IPS-NIHi11 (cell line): ENCODE data around the gene IFIT5.
A peak's percentile ranks its signal among the peaks of the same experiment; 100 is the strongest.
"Not testable (repeated sequence)": the region's sequence is repeated elsewhere in the genome, so short reads cannot be mapped to it uniquely, and the experiment has no call there.

ENCODE experiments used
- DNase-seq: peaks from one replicate; pipeline ENCODE4 v3.0.0; 2012; ENCODE audit warnings: mixed read lengths, low spot score

The IFIT5 gene

GRCh38 chr10:89393898-89394297 lies 20.5 kb upstream of the IFIT5 start:
- no peak for DNase-seq

GRCh38 chr10:89395141-89395540 lies 19.2 kb upstream of the IFIT5 start:
- DNase-seq = no peak

DNA sequence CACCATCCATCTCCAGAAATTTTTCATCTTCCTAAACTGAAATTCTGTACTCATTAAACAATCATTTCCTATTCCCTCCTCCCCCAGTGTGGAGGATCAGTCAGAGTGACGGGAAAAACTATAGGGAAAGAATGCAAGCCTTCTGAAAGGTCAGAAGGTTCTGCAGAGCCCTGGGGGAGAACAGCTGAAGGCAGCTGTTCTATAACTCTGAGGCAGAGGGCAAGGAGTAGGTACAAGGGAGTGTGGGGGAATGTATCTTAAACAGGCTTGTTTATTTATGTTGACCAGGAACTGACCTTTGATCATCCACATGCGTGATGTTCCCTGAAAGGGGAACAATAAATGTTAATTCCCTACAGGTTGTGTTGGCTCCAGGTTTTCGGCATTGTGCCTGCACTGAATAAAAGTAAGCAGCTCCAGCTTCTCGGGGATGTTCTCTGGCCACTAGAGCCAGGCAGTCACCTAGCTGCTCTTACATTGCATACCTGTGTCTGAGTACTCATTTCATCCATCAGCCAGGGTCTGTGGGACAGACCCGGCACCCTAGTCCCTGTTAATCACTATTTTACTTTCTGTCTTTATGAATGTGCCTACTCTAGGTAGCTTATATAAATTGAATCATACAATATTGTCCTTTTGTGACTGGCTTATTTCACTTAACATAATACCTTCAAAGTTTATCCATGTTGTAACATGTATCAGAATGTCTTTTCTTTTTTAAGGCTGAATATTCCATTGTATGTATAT lies 16.2 kb upstream of the IFIT5 start:
- no peak for DNase-seq

DNA sequence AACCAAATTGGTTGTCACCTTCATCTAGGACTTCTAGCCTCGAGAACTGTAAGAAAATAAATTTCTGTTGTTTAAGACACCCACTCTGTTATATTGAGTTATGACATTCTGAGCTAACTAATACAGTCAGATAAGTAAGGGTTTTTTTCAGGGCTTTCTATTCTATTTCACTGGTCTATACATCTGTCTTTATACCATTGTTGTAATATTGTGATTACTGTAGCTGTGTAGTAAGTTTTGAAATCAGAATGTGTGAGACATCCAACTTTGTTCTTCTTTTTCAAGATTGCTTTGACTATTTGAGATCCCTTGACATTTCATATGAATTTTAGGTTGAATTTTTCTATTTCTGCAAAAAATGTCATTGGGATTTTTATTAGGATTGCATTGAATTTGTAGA lies 14.4 kb upstream of the IFIT5 start:
- no peak for DNase-seq

DNA sequence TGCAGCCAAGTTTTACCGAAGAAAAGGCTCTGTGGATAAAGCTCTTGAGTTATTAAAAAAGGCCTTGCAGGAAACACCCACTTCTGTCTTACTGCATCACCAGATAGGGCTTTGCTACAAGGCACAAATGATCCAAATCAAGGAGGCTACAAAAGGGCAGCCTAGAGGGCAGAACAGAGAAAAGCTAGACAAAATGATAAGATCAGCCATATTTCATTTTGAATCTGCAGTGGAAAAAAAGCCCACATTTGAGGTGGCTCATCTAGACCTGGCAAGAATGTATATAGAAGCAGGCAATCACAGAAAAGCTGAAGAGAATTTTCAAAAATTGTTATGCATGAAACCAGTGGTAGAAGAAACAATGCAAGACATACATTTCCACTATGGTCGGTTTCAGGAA lies 11.3 kb upstream of the IFIT5 start:
- no peak for DNase-seq

- DNase-seq = no peak
Observed at GRCh38 chr10:89404104-89405047, 10.0 kb upstream of the IFIT5 start.

DNA sequence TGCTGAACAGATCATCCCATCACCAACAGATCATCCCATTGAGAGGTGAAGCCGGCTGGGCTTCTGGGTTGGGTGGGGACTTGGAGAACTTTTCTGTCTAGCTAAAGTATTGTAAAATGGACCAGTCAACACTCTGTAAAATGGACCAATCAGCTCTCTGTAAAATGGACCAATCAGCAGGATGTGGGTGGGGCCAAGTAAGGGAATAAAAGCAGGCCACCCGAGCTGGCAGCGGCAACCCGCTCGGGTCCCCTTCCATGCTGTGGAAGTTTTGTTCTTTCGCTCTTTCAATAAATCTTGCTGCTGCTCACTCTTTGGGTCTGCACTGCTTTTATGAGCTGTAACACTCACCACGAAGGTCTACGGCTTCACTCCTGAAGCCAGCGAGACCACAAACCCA lies 8.2 kb upstream of the IFIT5 start:
- not testable (repeated sequence) for DNase-seq

DNA sequence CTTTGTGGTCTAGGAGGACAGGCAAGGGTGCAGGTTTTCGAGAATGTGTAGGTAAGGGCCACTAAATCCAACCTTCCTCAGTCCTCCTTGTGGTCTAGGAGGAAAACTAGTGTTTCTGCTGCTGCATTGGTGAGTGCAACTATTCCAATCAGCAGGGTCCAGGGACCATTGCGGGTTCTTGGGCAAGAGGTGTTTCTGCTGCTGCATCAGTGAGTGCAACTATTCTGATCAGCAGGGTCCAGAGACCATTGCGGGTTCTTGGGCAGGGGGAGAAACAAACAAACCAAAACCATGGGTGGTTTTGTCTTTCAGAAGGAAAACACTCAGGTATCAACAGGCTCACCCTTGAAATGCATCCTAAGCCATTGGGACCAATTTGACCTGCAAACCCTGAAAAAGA lies 6.6 kb upstream of the IFIT5 start:
- DNase-seq = not testable (repeated sequence)

- DNase-seq = not testable (repeated sequence)
Observed at GRCh38 chr10:89409282-89409681, 5.1 kb upstream of the IFIT5 start.

DNA sequence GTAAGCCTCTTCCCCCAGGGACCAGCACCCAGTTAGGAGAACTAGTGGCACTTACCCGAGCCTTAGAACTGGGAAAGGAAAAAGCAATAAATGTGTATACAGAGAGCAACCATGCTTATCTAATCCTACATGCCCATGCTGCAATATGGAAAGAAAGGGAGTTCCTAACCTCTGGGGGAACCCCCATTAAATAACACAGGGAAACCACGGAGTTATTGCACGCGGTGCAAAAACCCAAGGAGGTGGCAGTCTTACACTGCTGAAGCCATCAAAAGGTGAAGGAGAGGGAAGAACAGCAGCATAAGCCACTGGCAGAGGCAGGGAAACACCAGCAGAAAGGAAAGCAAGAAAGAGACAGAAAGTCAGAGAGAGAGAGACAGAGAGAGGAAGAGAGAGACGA lies 3.8 kb upstream of the IFIT5 start:
- DNase-seq = not testable (repeated sequence)

GRCh38 chr10:89411135-89411534 lies 3.2 kb upstream of the IFIT5 start:
- DNase-seq = not testable (repeated sequence)

GRCh38 chr10:89412276-89412675 lies 2.1 kb upstream of the IFIT5 start:
- DNase-seq = not testable (repeated sequence)

DNA sequence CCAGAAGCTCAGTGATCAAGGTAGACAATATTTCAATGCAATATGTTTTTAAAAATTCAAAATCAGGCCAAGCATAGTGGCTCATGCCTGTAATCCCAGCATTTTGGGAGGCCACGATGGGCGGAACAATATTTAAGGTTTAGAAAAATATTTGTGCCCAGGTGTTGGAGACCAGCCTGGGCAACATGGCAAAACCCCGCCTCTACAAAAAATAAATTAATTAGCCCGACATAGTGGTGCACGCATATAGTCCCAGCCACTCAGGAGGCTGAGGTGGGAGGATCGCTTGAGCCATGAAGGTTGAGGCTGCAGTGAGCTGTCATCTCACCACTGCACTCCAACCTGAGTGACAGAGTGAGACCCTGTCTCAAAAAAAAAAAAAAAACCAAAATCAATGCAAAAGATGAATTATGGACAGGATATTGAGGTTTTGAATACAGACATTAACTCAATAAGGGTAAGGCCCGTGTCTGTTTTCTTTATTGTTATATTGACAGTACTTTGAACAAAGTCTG lies 913 bp upstream of the IFIT5 start:
- no peak for DNase-seq

GRCh38 chr10:89414879-89415821 lies 782 bp downstream of the IFIT5 start:
- DNase-seq = peak; percentile 43

DNA sequence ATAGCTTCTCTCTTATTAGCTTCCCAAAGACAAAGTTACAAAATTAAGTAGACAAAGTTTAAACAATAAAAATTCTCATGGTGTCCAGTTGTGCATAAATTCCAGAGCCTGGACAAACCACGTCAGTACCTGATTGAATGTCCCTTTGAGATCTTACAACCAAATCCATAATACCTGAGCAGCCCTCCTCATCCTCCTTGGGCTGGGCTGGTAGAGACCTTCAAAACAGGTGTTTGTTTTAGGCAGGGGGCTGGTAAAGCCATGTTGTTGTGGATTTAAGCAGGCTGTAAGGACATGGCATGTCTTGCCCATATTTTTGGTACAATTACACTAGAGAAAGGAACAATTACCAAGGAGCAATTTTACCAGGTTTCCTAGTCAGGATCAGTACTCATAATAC lies 2.1 kb downstream of the IFIT5 start:
- DNase-seq = no peak

- DNase-seq = no peak
Observed at GRCh38 chr10:89419548-89419947, 5.2 kb downstream of the IFIT5 start.

GRCh38 chr10:89421018-89421476 lies 6.7 kb downstream of the IFIT5 start:
- no peak for DNase-seq

GRCh38 chr10:89425000-89425399 lies 10.6 kb downstream of the IFIT5 start:
- no peak for DNase-seq

GRCh38 chr10:89426230-89426868 lies 12.0 kb downstream of the IFIT5 start:
- DNase-seq = peak; percentile 68

DNA sequence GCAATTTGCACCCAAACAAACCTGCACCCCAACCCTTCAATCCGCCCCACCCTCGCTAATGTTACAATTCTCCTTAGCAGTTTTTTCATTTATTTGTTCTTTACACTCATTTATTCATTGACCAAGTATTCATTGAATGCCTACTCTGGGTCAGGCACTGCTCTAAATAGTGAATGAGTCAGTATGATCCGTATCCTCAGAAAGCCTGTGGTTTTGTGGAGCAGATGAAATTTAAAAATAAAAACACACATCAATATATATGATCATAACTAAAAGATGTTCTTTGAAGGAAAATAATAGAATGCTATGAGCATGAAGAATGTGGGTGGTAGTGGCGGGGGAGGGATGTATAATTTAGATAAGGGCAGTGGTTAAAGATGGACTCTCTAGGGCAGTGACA lies 13.3 kb downstream of the IFIT5 start:
- DNase-seq = no peak

GRCh38 chr10:89428877-89429276 lies 14.5 kb downstream of the IFIT5 start:
- DNase-seq = no peak
